Natural killer cell (primary cell): ENCODE measurements around the gene SRGN. TPM values are rescaled to one million over a fixed set of nuclear protein-coding genes. Genes with fewer than 3 reads are reported as not detected.

ENCODE experiments used
- ATAC-seq, 3 donors: fragments of 150-1000 bp in 2 of 3; fragments of 200-7000 bp in 1 of 3; cut with Tn5 transposase; 1 replicate in 1 of 3; 2 replicates in 2 of 3; pipeline ENCODE4 v1.10.0; 2021; ENCODE audit warnings: mild to moderate bottlenecking in 2 of 3, moderate library complexity in 2 of 3
- DNase-seq, 2 donors: peaks; one replicate each; pipeline versions ENCODE4 v3.0.0 to v3.0.0-alpha.2; 2013 to 2021; ENCODE audit warnings: mixed read lengths in 1 of 2
- H3K27ac ChIP-seq: one replicate; pipeline ENCODE4 v1.5.1; 2013; ENCODE audit warnings: mild to moderate bottlenecking, low read length
- H3K27me3 ChIP-seq: one replicate; pipeline ENCODE4 v1.6.1; 2013; ENCODE audit warnings: low read length; ENCODE audit not compliant: control insufficient read depth, insufficient read depth
- H3K36me3 ChIP-seq: one replicate; pipeline ENCODE4 v1.6.1; 2013; ENCODE audit warnings: low read length; ENCODE audit not compliant: control insufficient read depth, insufficient read depth
- H3K4me1 ChIP-seq: one replicate; pipeline ENCODE4 v1.6.1; 2013; ENCODE audit warnings: low read length; ENCODE audit not compliant: control insufficient read depth, insufficient read depth
- H3K4me3 ChIP-seq: one replicate; pipeline ENCODE4 v1.5.1; 2013; ENCODE audit warnings: low read length
- H3K9me3 ChIP-seq: one replicate; pipeline ENCODE4 v1.6.1; 2013; ENCODE audit warnings: low read length; ENCODE audit not compliant: control insufficient read depth, insufficient read depth
- H3K27ac Mint-ChIP-seq, 2 donors: one replicate each; pipeline ENCODE4 v1.8.0; 2022; ENCODE audit warnings: mild to moderate bottlenecking in 2 of 2, mixed read lengths in 2 of 2, moderate library complexity in 1 of 2
- H3K27me3 Mint-ChIP-seq, 2 donors: one replicate each; pipeline ENCODE4 v1.8.0; 2022; ENCODE audit warnings: low read depth in 2 of 2, mixed read lengths in 2 of 2
- H3K36me3 Mint-ChIP-seq: one replicate; pipeline ENCODE4 v1.8.0; 2022; ENCODE audit warnings: mixed read lengths
- H3K4me1 Mint-ChIP-seq, 2 donors: one replicate each; pipeline ENCODE4 v1.8.0; 2022; ENCODE audit warnings: mixed read lengths in 2 of 2
- H3K4me3 Mint-ChIP-seq: one replicate; pipeline ENCODE4 v1.8.0; 2022; ENCODE audit warnings: mild to moderate bottlenecking, moderate library complexity, mixed read lengths
- H3K9me3 Mint-ChIP-seq, 2 donors: one replicate each; pipeline ENCODE4 v1.8.0; 2022; ENCODE audit warnings: mixed read lengths in 2 of 2
- WGBS: methylation state at CpG from one replicate; pipeline ENCODE4 v1.1.7; 2013; ENCODE audit warnings: missing lambda C conversion rate; ENCODE audit not compliant: insufficient coverage; 5-methylcytosine and 5-hydroxymethylcytosine counted together
- intact Hi-C: fragments of 100-400 bp; cut with micrococcal nuclease; formaldehyde crosslinking; loops from one replicate; pipeline ENCODE4 v1.14.2; 2022
- total RNA-seq, 4 donors: library from RNA; stranded (reverse); fragments of 120-200 nt in 1 of 4; gene quantifications; one replicate each; pipeline versions ENCODE4 v1.2.3 to v1.2.4, GENCODE V29; 2013 to 2022
- TF ChIP-seq, protein P1 (sequence below): fragments of 200-600 bp; IDR thresholded peaks from one replicate; pipeline ENCODE4 v1.8.0; 2022; ENCODE audit warnings: antibody characterized with exemption

The SRGN gene
- total RNA-seq, 3 donors from 2014 or later (not counting 1 experiment from before 2014, with no cell fraction given) = 636 to 954 (median 778) TPM

DNA sequence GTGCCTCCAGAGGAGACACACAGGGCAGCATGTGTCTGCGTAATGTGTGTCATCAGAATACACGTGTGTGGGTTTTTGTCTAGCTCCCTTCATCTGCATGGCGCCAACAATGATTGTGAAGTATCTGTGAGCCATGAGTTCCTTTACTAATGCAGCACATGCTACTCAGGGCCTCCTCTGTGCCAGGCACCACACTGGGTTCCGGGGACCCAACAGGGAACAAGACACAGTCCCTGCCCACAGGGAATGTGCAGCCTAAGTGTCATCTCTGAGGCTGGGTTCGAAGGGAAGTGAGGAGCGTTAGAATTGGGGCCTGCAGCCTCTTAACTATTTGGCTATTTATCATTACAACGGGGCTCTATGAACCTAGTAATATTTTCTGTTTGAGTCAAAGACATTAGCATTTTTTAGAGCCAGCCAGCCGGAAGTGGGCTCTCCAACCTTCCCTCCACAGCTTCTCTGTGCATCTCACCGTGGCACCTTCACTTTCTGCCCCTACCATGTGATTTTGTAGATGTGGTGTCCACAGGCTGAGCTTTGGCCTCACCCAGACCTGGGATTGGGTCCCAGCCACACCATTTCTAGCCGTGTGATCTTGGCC is 43.9 kb upstream of the SRGN start:
- H3K27me3 Mint-ChIP-seq = no peaks in the 10 kb centered on the region
- Histone ChIP-seq H3K9me3 (no peaks in the 10 kb centered on the region), H3K4me3 (no peak overlapping the region), H3K36me3 (no peaks in the 10 kb centered on the region), H3K27ac (peak overlapping the region; percentile 88), H3K4me1 (peaks cover 58% of the 10 kb centered on the region), H3K27me3 (no peaks in the 10 kb centered on the region)
- DNase-seq = peak; percentile 42 to 62
- H3K9me3 Mint-ChIP-seq = no peaks in the 10 kb centered on the region
- 49% methylated on average over 7 of the region's 10 CpGs for WGBS
- intact Hi-C loops = loop anchor here (2.0 kb wide), 2 partner anchors 17 to 39 kb away; no protein-coding TSS in a partner anchor
- peak overlapping the region; percentile 73 for H3K4me3 Mint-ChIP-seq
- H3K36me3 Mint-ChIP-seq = no peaks in the 10 kb centered on the region
- TF ChIP-seq, protein P1, sequence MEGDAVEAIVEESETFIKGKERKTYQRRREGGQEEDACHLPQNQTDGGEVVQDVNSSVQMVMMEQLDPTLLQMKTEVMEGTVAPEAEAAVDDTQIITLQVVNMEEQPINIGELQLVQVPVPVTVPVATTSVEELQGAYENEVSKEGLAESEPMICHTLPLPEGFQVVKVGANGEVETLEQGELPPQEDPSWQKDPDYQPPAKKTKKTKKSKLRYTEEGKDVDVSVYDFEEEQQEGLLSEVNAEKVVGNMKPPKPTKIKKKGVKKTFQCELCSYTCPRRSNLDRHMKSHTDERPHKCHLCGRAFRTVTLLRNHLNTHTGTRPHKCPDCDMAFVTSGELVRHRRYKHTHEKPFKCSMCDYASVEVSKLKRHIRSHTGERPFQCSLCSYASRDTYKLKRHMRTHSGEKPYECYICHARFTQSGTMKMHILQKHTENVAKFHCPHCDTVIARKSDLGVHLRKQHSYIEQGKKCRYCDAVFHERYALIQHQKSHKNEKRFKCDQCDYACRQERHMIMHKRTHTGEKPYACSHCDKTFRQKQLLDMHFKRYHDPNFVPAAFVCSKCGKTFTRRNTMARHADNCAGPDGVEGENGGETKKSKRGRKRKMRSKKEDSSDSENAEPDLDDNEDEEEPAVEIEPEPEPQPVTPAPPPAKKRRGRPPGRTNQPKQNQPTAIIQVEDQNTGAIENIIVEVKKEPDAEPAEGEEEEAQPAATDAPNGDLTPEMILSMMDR = no peak
- H3K27ac Mint-ChIP-seq = peak overlapping the region; percentile 95 to 99
- H3K4me1 Mint-ChIP-seq = peaks cover 50 to 54% of the 10 kb centered on the region in 2 donors
- ATAC-seq = peak; percentile 16 to 35 (median 33)

- H3K27ac ChIP-seq = peak overlapping the region; percentile 88
- H3K27me3 ChIP-seq = no peaks in the 10 kb centered on the region
- TF ChIP-seq, protein P1 = no peak
- Mint-ChIP-seq H3K27ac (peak overlapping the region; percentile 95 to 99), H3K36me3 (no peaks in the 10 kb centered on the region), H3K27me3 (no peaks in the 10 kb centered on the region), H3K9me3 (no peaks in the 10 kb centered on the region), H3K4me3 (peak overlapping the region; percentile 73), H3K4me1 (peaks cover 52 to 60% of the 10 kb centered on the region in 2 donors)
- intact Hi-C loops = loop anchor here (2.0 kb wide), 2 partner anchors 16 to 40 kb away; no protein-coding TSS in a partner anchor
- DNase-seq (peak in 1 of 2 donors; percentile 37), ATAC-seq (peak; percentile 18 to 35 (median 20))
- WGBS = 0% methylated on average over 1 of the region's 1 CpG
- peaks cover 63% of the 10 kb centered on the region for H3K4me1 ChIP-seq
- H3K4me3 ChIP-seq = no peak overlapping the region
- no peaks in the 10 kb centered on the region for H3K9me3 ChIP-seq
- no peaks in the 10 kb centered on the region for H3K36me3 ChIP-seq
These were observed 43.4 kb upstream of the SRGN start for GRCh38 chr10:69044546-69044945.

DNA sequence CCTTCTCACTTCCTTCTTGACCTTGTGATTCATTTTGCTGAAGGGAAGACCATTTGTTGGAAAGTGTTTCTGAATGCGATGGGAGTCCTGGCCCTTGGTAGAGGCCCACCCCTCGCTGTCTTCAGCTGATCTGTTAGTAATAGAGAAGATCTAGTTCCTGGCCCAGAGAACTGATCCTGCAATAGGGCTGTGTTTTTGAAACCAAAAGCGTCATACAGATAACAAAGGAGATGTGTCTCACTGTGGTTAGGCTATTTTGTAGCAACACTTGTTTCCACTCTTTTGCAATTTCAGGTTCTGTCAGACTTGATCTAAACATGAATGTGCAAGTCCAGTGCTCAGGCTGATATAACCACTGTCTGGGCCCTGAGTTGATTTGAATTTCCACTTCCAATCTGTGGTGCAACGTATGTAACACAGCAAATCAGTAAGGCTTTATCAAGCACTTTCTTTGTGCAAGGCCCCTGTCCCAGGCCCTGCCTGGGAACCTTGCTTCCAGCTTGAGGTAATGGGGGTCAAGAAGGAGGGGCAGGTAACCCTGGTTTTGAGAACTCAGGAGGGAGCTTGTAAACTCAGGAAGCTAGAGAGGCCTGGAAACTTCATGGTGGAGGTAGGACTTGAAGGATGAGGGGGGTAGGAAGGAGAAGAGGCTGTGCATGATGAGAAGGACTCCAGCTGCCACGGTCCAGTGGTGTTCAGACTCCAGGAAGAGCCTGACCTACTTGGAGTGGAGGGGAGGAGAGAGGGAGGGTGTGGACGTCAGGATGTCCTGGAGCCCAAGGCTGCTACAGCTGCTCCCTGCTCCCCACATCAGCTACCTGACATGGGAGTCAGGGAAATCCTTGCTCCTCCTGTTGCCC is 42.2 kb upstream of the SRGN start:
- intact Hi-C loops = loop anchor here (1.0 to 2.0 kb wide), 5 partner anchors 10 to 45 kb away; no protein-coding TSS in a partner anchor
- Histone ChIP-seq H3K4me1 (peaks cover 66% of the 10 kb centered on the region), H3K4me3 (no peak overlapping the region), H3K27me3 (no peaks in the 10 kb centered on the region), H3K36me3 (no peaks in the 10 kb centered on the region), H3K27ac (peak overlapping the region; percentile 88), H3K9me3 (no peaks in the 10 kb centered on the region)
- ATAC-seq (peak; percentile 70 to 89 (median 84)), DNase-seq (peak; percentile 37 to 70)
- peaks cover 52 to 63% of the 10 kb centered on the region in 2 donors for H3K4me1 Mint-ChIP-seq
- H3K27me3 Mint-ChIP-seq = no peaks in the 10 kb centered on the region
- peak overlapping the region; percentile 87 for H3K4me3 Mint-ChIP-seq
- TF ChIP-seq, protein P1 = no peak
- H3K36me3 Mint-ChIP-seq = no peaks in the 10 kb centered on the region
- 33% methylated on average over 6 of the region's 6 CpGs for WGBS
- no peaks in the 10 kb centered on the region for H3K9me3 Mint-ChIP-seq
- H3K27ac Mint-ChIP-seq = peak overlapping the region; percentile 95 to 99
